CD4-positive, alpha-beta T cell (primary cell): Measurements from ENCODE around the gene DCPS. TPM values are rescaled to one million over a fixed set of nuclear protein-coding genes. Genes with fewer than 3 reads are reported as not detected.

Experiments used
- ATAC-seq: fragments of 200-7000 bp; cut with Tn5 transposase; one replicate; pipeline ENCODE4 v1.10.0; 2022; ENCODE audit warnings: mild to moderate bottlenecking; ENCODE audit not compliant: poor library complexity
- CTCF ChIA-PET: fragments of 350-600 bp; sonication (Branson Sonifier 250); formaldehyde crosslinking; loops from one replicate; lab custom pipeline; 2021; ENCODE audit warnings: antibody characterized with exemption, inconsistent platforms; lab: Charles Lee
- POLR2A ChIA-PET: fragments of 350-600 bp; sonication (Branson Sonifier 250); formaldehyde crosslinking; loops from one replicate; lab custom pipeline; 2021; ENCODE audit warnings: antibody characterized with exemption, inconsistent platforms; lab: Charles Lee
- DNase-seq, 14 experiments: peaks; one replicate each; pipeline ENCODE4 v3.0.0-alpha.2; 2013 to 2020; ENCODE audit warnings: mixed read lengths in 2 of 14
- H3K27ac ChIP-seq, 2 donors: one replicate each; pipeline versions ENCODE4 v1.5.1 to v1.7.0; 2013; ENCODE audit warnings: low read length in 2 of 2, low read depth in 1 of 2, mild to moderate bottlenecking in 1 of 2
- H3K27me3 ChIP-seq, 2 experiments: 1 replicate in 1 of 2; 2 replicates in 1 of 2; pipeline versions ENCODE4 v1.6.1 to v1.7.0; 2013; ENCODE audit warnings: low read length in 2 of 2, control low read depth in 1 of 2, mild to moderate bottlenecking in 1 of 2, moderate library complexity in 1 of 2; ENCODE audit not compliant: insufficient read depth in 2 of 2, control insufficient read depth in 1 of 2
- H3K36me3 ChIP-seq: one replicate; pipeline ENCODE4 v1.6.1; 2013; ENCODE audit warnings: low read length, control low read depth; ENCODE audit not compliant: insufficient read depth
- H3K4me1 ChIP-seq: one replicate; pipeline ENCODE4 v1.6.1; 2013; ENCODE audit warnings: low read length, control low read depth; ENCODE audit not compliant: insufficient read depth
- H3K4me3 ChIP-seq: one replicate; pipeline ENCODE4 v1.5.1; 2013; ENCODE audit warnings: mild to moderate bottlenecking, low read length, moderate library complexity
- H3K9me3 ChIP-seq, 2 experiments: 1 replicate in 1 of 2; 2 replicates in 1 of 2; pipeline versions ENCODE4 v1.6.1 to v1.7.0; 2013; ENCODE audit warnings: low read length in 2 of 2, mild to moderate bottlenecking in 2 of 2, control low read depth in 1 of 2, moderate library complexity in 1 of 2; ENCODE audit not compliant: control insufficient read depth in 1 of 2, insufficient read depth in 1 of 2
- H3K27ac Mint-ChIP-seq: one replicate; pipeline ENCODE4 v1.8.0; 2020; ENCODE audit warnings: mixed read lengths
- H3K27me3 Mint-ChIP-seq: one replicate; pipeline ENCODE4 v1.8.0; 2021; ENCODE audit warnings: mixed read lengths
- H3K36me3 Mint-ChIP-seq: one replicate; pipeline ENCODE4 v1.8.0; 2021; ENCODE audit warnings: low read depth, mixed read lengths
- H3K4me1 Mint-ChIP-seq: one replicate; pipeline ENCODE4 v1.8.0; 2021; ENCODE audit warnings: low read depth, mixed read lengths
- H3K4me3 Mint-ChIP-seq: one replicate; pipeline ENCODE4 v1.8.0; 2020; ENCODE audit warnings: mild to moderate bottlenecking, mixed read lengths
- H3K9me3 Mint-ChIP-seq: one replicate; pipeline ENCODE4 v1.8.0; 2020; ENCODE audit warnings: mixed read lengths
- intact Hi-C, 2 experiments: fragments of 100-400 bp; cut with DNase I in 1 of 2; cut with micrococcal nuclease in 1 of 2; formaldehyde crosslinking; loops; one replicate each; pipeline versions ENCODE4 v1.15.1 to v1.9.0; 2023 to 2025; cut with DNase I, micrococcal nuclease
- total RNA-seq, 174 experiments: library from RNA in 2 of 174; stranded (reverse) in 2 of 174; gene quantifications; one replicate each; pipeline ENCODE4 v1.2.3 and lab custom pipeline; 2021 to 2026
- TF ChIP-seq, protein P1 (sequence below): fragments of 200-600 bp; IDR thresholded peaks from one replicate; pipeline ENCODE4 v1.8.0; 2022; ENCODE audit warnings: antibody characterized with exemption, mild to moderate bottlenecking

DCPS gene
- total RNA-seq, 2 experiments from 2014 or later: 6.2 to 6.3 TPM

DNA sequence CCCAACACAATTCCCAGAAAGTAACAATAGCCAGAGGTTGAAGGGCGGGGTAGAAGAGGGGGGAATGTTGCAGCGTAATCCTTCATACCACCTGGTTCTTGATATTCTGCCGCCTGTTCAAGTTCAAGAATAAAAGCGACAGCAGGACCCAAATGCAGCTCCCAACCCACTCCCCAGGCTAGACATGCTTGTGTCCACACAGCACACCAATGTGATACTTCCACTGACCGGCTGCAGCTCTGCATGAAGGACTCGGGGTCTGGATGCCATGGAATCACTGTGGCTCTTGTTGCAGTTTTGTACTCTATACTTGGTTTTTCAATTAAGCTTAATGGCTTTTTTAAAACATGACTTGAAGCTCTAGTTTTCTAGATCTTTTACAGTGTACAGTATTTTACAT lies 41.6 kb upstream of the DCPS start:
- ChIA-PET CTCF (interaction anchor here (0.6 kb wide), 1 partner anchor 10 kb away, joined by 3 read pairs; no protein-coding TSS in a partner anchor), POLR2A (interaction anchor here (1.8 kb wide), 1 partner anchor 20 kb away, joined by 7 read pairs; the partner anchor contains the start of gene TIRAP)
- intact Hi-C loops: loop anchor here in 1 of 2 experiments (2.0 kb wide), 1 partner anchor 49 kb away; no protein-coding TSS in a partner anchor
- peaks cover 6% of the 10 kb centered on the region for H3K4me1 Mint-ChIP-seq
- Histone ChIP-seq H3K36me3 (peaks cover 60% of the 10 kb centered on the region), H3K27me3 (no peaks in the 10 kb centered on the region), H3K9me3 (no peaks in the 10 kb centered on the region), H3K4me3 (no peak overlapping the region), H3K27ac (no peak overlapping the region), H3K4me1 (peaks cover 6% of the 10 kb centered on the region)
- no peak overlapping the region for H3K27ac Mint-ChIP-seq
- H3K27me3 Mint-ChIP-seq: no peaks in the 10 kb centered on the region
- H3K36me3 Mint-ChIP-seq: peaks cover 86% of the 10 kb centered on the region
- no peak overlapping the region for H3K4me3 Mint-ChIP-seq
- no peaks in the 10 kb centered on the region for H3K9me3 Mint-ChIP-seq
- no peak for ATAC-seq
- TF ChIP-seq, protein P1, sequence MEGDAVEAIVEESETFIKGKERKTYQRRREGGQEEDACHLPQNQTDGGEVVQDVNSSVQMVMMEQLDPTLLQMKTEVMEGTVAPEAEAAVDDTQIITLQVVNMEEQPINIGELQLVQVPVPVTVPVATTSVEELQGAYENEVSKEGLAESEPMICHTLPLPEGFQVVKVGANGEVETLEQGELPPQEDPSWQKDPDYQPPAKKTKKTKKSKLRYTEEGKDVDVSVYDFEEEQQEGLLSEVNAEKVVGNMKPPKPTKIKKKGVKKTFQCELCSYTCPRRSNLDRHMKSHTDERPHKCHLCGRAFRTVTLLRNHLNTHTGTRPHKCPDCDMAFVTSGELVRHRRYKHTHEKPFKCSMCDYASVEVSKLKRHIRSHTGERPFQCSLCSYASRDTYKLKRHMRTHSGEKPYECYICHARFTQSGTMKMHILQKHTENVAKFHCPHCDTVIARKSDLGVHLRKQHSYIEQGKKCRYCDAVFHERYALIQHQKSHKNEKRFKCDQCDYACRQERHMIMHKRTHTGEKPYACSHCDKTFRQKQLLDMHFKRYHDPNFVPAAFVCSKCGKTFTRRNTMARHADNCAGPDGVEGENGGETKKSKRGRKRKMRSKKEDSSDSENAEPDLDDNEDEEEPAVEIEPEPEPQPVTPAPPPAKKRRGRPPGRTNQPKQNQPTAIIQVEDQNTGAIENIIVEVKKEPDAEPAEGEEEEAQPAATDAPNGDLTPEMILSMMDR: no peak
- DNase-seq: no peak

DNA sequence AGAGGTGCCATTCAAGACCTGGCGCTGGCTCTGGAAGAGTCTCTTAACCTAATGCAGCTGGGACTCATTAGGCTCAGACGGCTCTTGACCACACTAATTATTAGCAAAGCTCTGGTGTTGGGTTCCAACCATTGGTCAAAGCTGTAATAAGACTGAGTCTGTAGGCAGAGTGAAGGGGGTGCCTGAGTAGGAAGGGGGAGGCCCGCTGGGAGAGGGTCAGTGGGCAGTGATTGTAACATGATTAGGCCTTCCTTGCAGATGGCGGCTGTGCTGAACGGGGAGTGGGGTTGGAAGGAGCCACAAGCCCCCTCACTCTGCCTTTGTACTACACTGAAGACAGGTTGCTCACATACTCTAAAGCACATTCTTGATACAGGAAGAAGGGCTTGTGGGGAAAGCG lies 40.4 kb upstream of the DCPS start:
- Histone ChIP-seq H3K4me1 (peaks cover 18% of the 10 kb centered on the region), H3K27ac (no peak overlapping the region), H3K4me3 (no peak overlapping the region), H3K9me3 (no peaks in the 10 kb centered on the region), H3K36me3 (peaks cover 61% of the 10 kb centered on the region), H3K27me3 (no peaks in the 10 kb centered on the region)
- intact Hi-C loops: loop anchor here in 1 of 2 experiments (2.0 kb wide), 1 partner anchor 51 kb away; no protein-coding TSS in a partner anchor
- Mint-ChIP-seq H3K36me3 (peaks cover 90% of the 10 kb centered on the region), H3K27me3 (no peaks in the 10 kb centered on the region), H3K4me1 (peaks cover 17% of the 10 kb centered on the region), H3K4me3 (peak overlapping the region; percentile 45), H3K27ac (peak overlapping the region; percentile 47), H3K9me3 (no peaks in the 10 kb centered on the region)
- ATAC-seq (no peak), DNase-seq (no peak)
- TF ChIP-seq, protein P1: no peak
- ChIA-PET POLR2A (interaction anchor here (0.9 to 1.3 kb wide), 3 partner anchors 9 to 52 kb away, joined by 3 read pairs; partner anchors contain the start of gene DCPS), CTCF (no interaction called here)

DNA sequence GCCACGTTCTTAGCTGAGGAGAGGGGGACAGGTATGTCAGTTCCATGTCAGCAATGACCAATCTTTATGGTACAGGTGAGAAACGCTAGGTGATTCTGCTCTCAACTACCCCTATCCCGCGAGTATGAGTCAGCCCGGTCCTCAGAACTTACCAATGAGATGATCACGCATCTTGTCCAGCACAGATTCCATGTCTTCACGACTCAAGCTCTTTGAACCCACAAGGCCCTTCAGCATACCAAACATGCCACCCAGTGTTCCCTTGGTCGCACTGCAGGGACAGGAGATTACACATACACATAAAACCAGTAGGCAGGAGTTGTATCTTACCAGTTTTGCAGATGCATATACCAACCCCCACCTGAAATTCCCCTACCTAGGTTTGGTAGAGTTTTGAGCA lies 38.0 kb upstream of the DCPS start:
- Histone ChIP-seq H3K36me3 (peaks cover 61% of the 10 kb centered on the region), H3K27me3 (no peaks in the 10 kb centered on the region), H3K4me3 (no peak overlapping the region), H3K27ac (no peak overlapping the region), H3K4me1 (peaks cover 30% of the 10 kb centered on the region), H3K9me3 (no peaks in the 10 kb centered on the region)
- peak overlapping the region; percentile 46 for H3K4me3 Mint-ChIP-seq
- no peaks in the 10 kb centered on the region for H3K9me3 Mint-ChIP-seq
- ATAC-seq: no peak
- CTCF ChIA-PET: no interaction called here
- H3K36me3 Mint-ChIP-seq: peaks cover 91% of the 10 kb centered on the region
- H3K27me3 Mint-ChIP-seq: no peaks in the 10 kb centered on the region
- H3K4me1 Mint-ChIP-seq: peaks cover 34% of the 10 kb centered on the region
- POLR2A ChIA-PET: interaction anchor here (0.7 kb wide), 1 partner anchor 20 kb away, joined by 3 read pairs; no protein-coding TSS in a partner anchor
- TF ChIP-seq, protein P1: no peak
- DNase-seq: no peak
- peak overlapping the region; percentile 6 for H3K27ac Mint-ChIP-seq
- intact Hi-C loops: loop anchor here (5.0 kb wide), 5 partner anchors 36 to 694 kb away; partner anchors contain the start of genes DCPS (in 1 of the 2), DDX25 (in 1 of the 2), FAM118B (in 1 of the 2) and HYLS1 (in 1 of the 2)
